HFF-Myc (cell line): Measurements from ENCODE around the gene CACHD1.

Source experiments
- DNase-seq: peaks from one replicate; pipeline ENCODE4 v3.0.0-alpha.2; 2011; ENCODE audit warnings: low read depth; ENCODE audit errors: extremely low read depth
- H3K4me3 ChIP-seq: replicated peaks from 2 replicates; pipeline ENCODE4 v1.5.1; 2011; ENCODE audit warnings: low read depth, mild to moderate bottlenecking, control low read depth, low read length
- CTCF ChIP-seq: IDR thresholded peaks from 2 replicates; pipeline ENCODE4 v1.5.1; 2012; ENCODE audit warnings: mild to moderate bottlenecking, low read depth, low read length, control low read depth; ENCODE audit errors: missing control alignments

CACHD1 gene

GRCh38 chr1:64484651-64485050 is 14.7 kb downstream of the CACHD1 start:
- H3K4me3 ChIP-seq = no peak overlapping the region
- no peak for TF ChIP-seq CTCF
- DNase-seq = no peak

GRCh38 chr1:64486193-64486592 is 16.3 kb downstream of the CACHD1 start:
- TF ChIP-seq CTCF = no peak
- no peak overlapping the region for H3K4me3 ChIP-seq
- DNase-seq = no peak

GRCh38 chr1:64487061-64487460 is 17.1 kb downstream of the CACHD1 start:
- no peak for TF ChIP-seq CTCF
- no peak for DNase-seq
- H3K4me3 ChIP-seq = no peak overlapping the region

GRCh38 chr1:64488862-64489261 is 18.9 kb downstream of the CACHD1 start:
- no peak overlapping the region for H3K4me3 ChIP-seq
- DNase-seq = no peak
- TF ChIP-seq CTCF = no peak

GRCh38 chr1:64489707-64490106 is 19.8 kb downstream of the CACHD1 start:
- no peak for DNase-seq
- TF ChIP-seq CTCF = no peak
- no peak overlapping the region for H3K4me3 ChIP-seq

- H3K4me3 ChIP-seq = no peak overlapping the region
- TF ChIP-seq CTCF = no peak
- DNase-seq = no peak
Observed at GRCh38 chr1:64490213-64490818, 20.4 kb downstream of the CACHD1 start.

- no peak overlapping the region for H3K4me3 ChIP-seq
- no peak for TF ChIP-seq CTCF
- no peak for DNase-seq
Observed at GRCh38 chr1:64492424-64492823, 22.5 kb downstream of the CACHD1 start.
